SJCRH30 (cell line): ENCODE measurements around the gene MXRA8. TPM values are rescaled to one million over a fixed set of nuclear protein-coding genes. Genes with fewer than 3 reads are reported as not detected.
"Not testable (repeated sequence)": the region's sequence is repeated elsewhere in the genome, so short reads cannot be mapped to it uniquely, and the experiment has no call there.

Experiments
- DNase-seq, 2 experiments: peaks; one replicate each; pipeline ENCODE4 v3.0.0-alpha.2; 2015 to 2020
- H3K27ac ChIP-seq: fragments of 250-450 bp; sonication (Bioruptor Pico); 2 replicates; pipeline ENCODE4 v1.5.1; 2020; ENCODE audit warnings: mild to moderate bottlenecking, moderate library complexity
- H3K27me3 ChIP-seq: fragments of 250-450 bp; sonication (Bioruptor Pico); 2 replicates; pipeline ENCODE4 v1.5.1; 2020; ENCODE audit warnings: mild to moderate bottlenecking, moderate library complexity
- H3K36me3 ChIP-seq: fragments of 250-450 bp; sonication (Bioruptor Pico); 2 replicates; pipeline ENCODE4 v1.5.1; 2020; ENCODE audit warnings: mild to moderate bottlenecking, moderate library complexity
- H3K4me1 ChIP-seq: fragments of 250-450 bp; sonication (Bioruptor Pico); 2 replicates; pipeline ENCODE4 v1.5.1; 2020; ENCODE audit warnings: mild to moderate bottlenecking, moderate library complexity
- H3K4me3 ChIP-seq: fragments of 250-450 bp; sonication (Bioruptor Pico); 2 replicates; pipeline ENCODE4 v1.5.1; 2020; ENCODE audit warnings: mild to moderate bottlenecking, moderate library complexity
- H3K9me3 ChIP-seq: fragments of 250-450 bp; sonication (Bioruptor Pico); replicated peaks from 2 replicates; pipeline ENCODE4 v1.5.1; 2020; ENCODE audit warnings: mild to moderate bottlenecking, moderate library complexity
- total RNA-seq: library from RNA; depleted of rRNA; stranded (reverse); fragments of >200 nt; shearing (Covaris generic); gene quantifications from 2 replicates; pipeline ENCODE4 v1.2.3, GENCODE V29; 2014

MXRA8 gene
- total RNA-seq, 1 experiment from 2014 or later: 13.8 TPM

DNA sequence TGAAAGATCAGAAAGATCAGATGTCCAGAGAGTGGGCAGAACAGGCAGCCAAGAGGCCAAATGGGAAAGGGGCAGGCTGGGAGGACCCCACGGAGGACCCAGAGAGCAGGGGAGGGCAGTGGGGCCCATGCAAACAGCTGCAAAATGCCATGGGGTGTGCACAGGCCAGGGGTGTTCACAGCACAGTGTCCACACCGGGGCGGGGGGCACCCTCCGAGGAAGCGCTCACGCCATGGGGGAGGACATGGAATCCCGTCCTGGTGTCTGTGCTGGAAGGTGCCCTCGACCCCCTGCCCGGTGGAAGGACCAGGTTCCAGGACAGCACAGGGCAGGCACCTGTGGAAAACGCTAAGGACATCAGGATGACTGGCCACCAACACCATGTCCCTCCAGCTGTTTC is 35.4 kb downstream of the MXRA8 start:
- peaks cover 17% of the 10 kb centered on the region for H3K4me1 ChIP-seq
- no peak overlapping the region for H3K27ac ChIP-seq
- no peak for DNase-seq
- H3K36me3 ChIP-seq: peaks cover 12% of the 10 kb centered on the region
- no peak overlapping the region for H3K4me3 ChIP-seq
- H3K27me3 ChIP-seq: no peaks in the 10 kb centered on the region
- no peaks in the 10 kb centered on the region for H3K9me3 ChIP-seq

DNA sequence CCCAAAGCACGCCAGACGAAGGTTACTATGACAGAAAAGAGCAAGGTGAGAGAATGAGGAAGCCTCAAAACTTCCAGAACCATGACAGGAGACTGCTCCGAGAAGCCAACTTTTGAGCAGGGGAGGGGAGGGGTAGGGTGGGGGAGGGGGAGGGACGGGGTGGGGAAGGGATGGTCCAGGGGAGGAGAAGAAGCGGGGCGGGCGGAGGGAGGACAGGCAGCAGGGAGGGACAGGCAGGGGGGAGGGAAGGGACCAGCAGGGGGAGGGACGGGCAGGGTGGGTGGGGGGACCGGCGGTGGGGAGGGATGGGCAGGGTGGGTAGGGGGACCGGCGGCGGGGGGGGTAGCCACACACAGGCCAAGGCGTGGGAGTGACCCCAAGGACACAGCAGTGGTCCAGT is 35.9 kb downstream of the MXRA8 start:
- H3K27me3 ChIP-seq: no peaks in the 10 kb centered on the region
- H3K4me1 ChIP-seq: peaks cover 23% of the 10 kb centered on the region
- no peaks in the 10 kb centered on the region for H3K9me3 ChIP-seq
- peaks cover 17% of the 10 kb centered on the region for H3K36me3 ChIP-seq
- no peak for DNase-seq
- H3K4me3 ChIP-seq: no peak overlapping the region
- H3K27ac ChIP-seq: no peak overlapping the region

DNA sequence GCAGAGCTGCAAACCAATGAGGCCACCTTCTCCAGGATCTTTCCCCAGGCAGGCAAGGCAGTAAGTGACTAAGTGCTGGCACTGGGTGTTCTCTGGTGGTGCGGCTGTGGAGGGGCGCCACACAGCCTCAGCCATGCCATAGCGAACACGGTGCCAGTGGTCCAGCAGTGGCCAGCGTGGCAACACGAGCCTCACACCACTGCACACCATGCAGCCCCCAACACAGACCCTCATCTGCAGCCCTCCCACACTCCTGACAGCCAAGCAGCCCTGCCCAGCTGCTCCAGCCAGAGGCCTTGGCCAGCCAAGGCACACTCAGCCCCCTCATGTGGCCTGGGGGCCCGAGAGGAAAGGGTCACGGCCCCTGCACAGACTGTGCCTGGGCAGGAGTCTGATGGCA is 36.9 kb downstream of the MXRA8 start:
- Histone ChIP-seq H3K36me3 (peaks cover 26% of the 10 kb centered on the region), H3K4me1 (peaks cover 24% of the 10 kb centered on the region), H3K27me3 (no peaks in the 10 kb centered on the region), H3K9me3 (no peaks in the 10 kb centered on the region), H3K4me3 (no peak overlapping the region), H3K27ac (no peak overlapping the region)
- DNase-seq: no peak

DNA sequence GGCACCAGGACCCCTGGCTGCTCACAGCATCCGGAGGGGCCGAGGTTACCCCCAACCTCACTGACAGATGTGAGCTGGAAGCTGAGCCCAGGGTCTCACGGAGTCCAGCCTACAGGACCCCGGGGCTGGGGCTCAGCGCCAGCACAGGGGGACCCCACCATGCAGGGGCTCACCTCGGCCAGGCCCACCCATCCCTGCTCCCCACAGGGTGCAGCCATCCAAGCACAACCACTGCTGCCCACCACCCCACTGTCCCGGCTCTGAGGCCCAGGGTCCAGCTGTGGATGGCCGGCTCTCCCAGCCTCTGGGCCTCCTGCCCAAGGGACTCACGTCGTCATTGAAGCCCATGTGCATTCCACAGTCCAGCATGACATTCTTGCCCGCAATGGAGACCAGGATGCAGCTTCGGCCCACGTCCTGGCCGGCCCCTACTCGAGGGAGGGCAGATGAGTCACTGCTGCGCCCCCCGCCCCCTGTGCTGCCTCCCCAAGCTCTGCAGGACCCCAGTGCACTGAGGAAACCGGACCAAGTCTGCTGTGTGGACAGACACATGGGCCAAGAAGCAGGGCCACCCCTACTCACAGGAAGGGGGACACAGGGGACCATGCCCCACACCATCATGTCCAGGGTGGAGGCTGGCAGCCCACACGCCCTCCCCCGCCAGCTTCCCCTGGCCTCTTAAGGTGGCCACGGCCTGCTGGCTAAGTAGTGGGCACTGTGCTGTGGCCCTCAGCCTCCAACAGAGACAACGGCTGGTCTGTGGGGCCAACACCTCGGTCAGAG is 37.5 kb downstream of the MXRA8 start:
- no peak overlapping the region for H3K4me3 ChIP-seq
- H3K4me1 ChIP-seq: peaks cover 24% of the 10 kb centered on the region
- no peak overlapping the region for H3K27ac ChIP-seq
- no peaks in the 10 kb centered on the region for H3K9me3 ChIP-seq
- no peak for DNase-seq
- no peaks in the 10 kb centered on the region for H3K27me3 ChIP-seq
- peaks cover 32% of the 10 kb centered on the region for H3K36me3 ChIP-seq

DNA sequence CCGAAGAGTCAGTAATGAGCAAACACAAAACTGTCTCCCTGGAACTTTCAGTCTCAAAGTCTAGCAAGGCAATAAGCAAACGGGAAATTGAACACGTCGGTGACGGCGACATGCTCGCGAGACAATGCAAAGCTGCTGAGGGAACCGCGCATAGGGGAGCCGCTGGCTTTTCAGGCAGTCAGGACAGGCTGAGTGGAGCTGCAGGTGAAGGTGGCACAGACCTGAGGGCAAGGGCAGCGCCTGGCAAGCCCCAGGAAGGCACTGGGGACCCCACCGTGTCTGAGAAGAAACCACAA is 38.8 kb downstream of the MXRA8 start:
- peaks cover 41% of the 10 kb centered on the region for H3K36me3 ChIP-seq
- H3K27ac ChIP-seq: no peak overlapping the region
- H3K4me1 ChIP-seq: peaks cover 18% of the 10 kb centered on the region
- H3K9me3 ChIP-seq: no peaks in the 10 kb centered on the region
- no peak for DNase-seq
- H3K27me3 ChIP-seq: no peaks in the 10 kb centered on the region
- no peak overlapping the region for H3K4me3 ChIP-seq

DNA sequence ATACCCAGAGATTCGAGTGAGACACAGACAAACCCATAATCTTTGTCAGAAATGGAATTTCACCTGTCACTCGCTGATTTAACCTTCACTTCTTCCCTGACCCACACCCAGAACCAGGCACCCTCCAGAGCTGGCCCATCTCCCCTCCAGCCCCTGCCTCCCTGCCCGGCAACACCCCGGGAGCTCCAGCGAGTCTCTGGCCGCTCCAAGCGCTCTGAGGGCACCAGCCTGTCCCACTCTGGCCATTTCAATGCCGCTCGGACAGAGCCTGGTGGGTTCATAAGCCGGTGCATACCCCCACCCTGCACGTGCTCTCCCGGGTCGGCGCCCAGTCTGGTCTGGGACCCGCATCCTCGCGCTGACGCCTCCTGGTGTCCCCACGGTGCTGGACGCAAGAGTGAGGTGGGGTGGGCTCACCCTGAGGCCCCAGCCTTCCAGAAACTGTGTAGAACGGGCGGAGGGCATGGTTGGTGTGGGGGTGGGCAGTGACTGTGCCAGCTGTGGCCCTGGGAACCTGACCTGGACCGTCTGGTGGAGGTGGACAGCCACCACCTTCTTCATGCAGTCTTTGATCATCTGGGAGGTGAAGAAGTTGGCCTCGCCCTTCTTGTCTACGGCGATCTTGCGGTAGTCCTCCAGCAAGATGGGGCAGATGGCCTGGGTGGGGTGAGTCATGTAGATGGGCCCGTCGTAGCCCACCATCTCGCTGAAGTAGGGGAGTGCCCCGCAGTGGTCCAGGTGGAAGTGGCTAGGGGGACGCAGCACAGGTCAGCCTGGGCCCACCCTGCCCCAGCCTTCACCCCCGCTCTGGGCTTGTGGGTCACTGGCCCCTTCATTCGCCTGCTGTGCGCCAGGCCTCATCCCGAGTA is 39.3 kb downstream of the MXRA8 start:
- no peak overlapping the region for H3K4me3 ChIP-seq
- H3K27me3 ChIP-seq: no peaks in the 10 kb centered on the region
- peaks cover 18% of the 10 kb centered on the region for H3K4me1 ChIP-seq
- no peak for DNase-seq
- H3K27ac ChIP-seq: no peak overlapping the region
- H3K9me3 ChIP-seq: no peaks in the 10 kb centered on the region
- peaks cover 47% of the 10 kb centered on the region for H3K36me3 ChIP-seq

DNA sequence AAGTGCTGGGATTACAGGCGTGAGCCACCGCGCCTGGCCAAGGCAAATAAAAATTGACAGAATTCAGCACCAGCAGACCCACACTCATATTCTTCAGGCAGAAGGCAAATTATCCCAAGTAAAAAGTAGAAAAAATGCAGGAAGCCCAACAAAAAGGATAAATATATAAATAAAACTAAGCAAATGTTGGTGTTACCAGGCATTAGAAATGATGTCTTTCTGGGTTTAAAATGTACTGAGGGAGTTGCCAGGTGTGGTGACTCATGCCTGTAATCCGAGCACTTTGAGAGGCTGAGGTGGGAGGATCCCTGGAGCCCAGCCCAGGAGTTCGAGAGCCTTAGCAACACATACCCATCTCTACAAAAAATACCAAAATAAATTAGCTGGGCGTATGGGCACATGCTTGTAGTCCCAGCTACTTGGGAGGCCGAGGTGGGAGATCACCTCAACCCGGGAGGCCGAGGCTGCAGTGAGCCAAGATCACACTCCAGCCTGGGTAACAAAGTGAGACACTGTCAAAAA is 40.2 kb downstream of the MXRA8 start:
- DNase-seq: peak; percentile 71 to 79
- no peaks in the 10 kb centered on the region for H3K27me3 ChIP-seq
- no peak overlapping the region for H3K27ac ChIP-seq
- H3K9me3 ChIP-seq: no peaks in the 10 kb centered on the region
- H3K4me1 ChIP-seq: peaks cover 18% of the 10 kb centered on the region
- peaks cover 55% of the 10 kb centered on the region for H3K36me3 ChIP-seq
- no peak overlapping the region for H3K4me3 ChIP-seq

DNA sequence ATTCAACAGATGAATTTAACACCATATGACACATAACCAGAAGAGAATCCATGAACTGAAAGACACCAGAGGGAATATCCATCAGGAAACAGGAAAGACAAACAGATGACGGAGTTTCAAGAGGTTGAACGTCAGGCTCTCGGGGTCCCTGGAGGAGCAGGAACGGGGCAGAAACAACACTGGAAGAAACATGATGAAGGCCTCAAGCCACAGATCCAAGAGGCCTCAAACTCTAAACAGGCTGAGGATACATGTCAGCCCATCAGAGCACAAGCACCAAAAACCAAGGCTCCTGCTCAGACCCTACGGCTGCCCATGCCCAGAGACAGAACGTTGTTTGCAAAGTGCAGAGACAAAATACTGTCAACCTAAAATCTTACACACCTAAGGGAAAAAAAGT is 40.9 kb downstream of the MXRA8 start:
- Histone ChIP-seq H3K4me3 (no peak overlapping the region), H3K27me3 (no peaks in the 10 kb centered on the region), H3K36me3 (peaks cover 63% of the 10 kb centered on the region), H3K27ac (no peak overlapping the region), H3K4me1 (peaks cover 18% of the 10 kb centered on the region), H3K9me3 (no peaks in the 10 kb centered on the region)
- no peak for DNase-seq

DNA sequence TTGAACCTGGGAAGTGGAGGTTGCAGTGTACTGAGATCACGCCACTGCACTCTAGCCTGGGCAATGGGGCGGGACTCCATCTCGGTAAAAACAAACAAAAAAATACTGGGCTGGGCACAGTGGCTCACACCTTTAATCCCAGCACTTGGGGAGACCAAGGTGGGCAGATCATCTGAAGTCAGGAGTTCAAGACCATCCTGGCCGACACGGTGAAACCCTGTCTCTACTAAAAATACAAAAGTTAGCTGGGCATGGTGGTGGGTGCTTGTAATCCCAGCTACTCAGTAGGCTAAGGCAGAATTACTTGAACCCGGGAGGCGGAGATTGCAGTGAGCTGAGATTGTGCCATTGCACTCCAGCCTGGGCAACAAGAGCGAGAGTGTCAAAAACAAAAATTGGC is 42.2 kb downstream of the MXRA8 start:
- H3K9me3 ChIP-seq, H3K27ac ChIP-seq, DNase-seq, H3K4me3 ChIP-seq, H3K27me3 ChIP-seq: not testable (repeated sequence)
- H3K36me3 ChIP-seq: peaks cover 72% of the 10 kb centered on the region
- H3K4me1 ChIP-seq: peaks cover 18% of the 10 kb centered on the region

DNA sequence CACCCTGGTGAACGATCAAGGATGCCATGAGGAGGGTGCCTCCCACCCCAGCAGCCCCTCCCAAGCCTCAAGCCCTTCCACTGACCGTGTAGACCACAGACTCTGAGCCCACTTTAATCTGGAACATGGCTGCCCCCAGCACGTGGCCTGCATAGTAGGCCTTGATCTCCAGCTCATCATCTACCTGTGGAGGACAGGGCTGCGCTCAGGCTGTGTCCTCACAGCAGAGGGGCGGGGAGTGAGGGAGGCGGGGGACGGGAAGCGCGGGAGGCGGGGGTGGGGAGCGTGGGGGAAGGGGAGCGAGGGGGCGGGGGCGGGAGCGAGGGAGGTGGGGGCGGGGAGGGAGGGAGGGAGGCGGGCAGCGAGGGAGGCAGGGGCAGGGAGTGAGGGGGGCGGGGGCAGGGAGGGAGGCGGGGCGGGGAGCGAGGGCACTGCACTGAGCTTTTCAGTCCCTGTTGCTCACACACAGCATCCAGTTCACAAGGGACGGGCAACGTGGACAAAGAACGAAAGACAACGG is 42.9 kb downstream of the MXRA8 start:
- Histone ChIP-seq H3K4me1 (peaks cover 18% of the 10 kb centered on the region), H3K27me3 (no peaks in the 10 kb centered on the region), H3K36me3 (peaks cover 73% of the 10 kb centered on the region), H3K4me3 (no peak overlapping the region), H3K9me3 (no peaks in the 10 kb centered on the region), H3K27ac (no peak overlapping the region)
- no peak for DNase-seq

DNA sequence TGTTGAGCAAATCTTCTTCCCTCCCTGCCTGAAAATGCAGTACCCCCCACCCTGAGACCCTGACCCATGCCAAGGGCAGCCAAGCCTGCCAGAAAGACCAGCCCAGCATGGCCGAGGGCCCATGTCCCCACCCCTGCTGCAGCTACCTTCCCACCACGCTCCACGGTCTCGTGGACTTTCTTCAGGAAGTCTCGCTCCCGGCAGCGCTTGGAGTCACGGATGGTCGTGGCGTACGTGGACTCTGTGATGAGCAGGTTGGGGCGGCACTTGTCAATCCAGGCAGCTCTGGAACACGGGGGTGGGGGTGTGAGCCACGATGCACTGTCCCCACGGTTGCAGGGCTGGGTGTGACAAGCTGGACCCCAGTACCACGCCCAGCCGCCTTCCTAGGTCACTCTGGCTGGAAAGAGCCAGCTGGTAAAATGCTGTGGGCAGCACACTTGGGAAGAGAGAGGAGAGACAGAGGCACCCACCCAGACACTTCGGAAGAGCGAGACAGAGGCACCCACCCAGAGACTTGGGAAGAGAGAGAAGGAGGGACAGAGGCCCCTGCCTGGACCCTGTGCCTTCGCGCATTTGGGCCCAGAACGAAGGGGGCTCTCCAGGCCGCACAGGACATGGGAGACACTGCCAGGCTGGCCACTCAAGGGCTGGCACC is 43.5 kb downstream of the MXRA8 start:
- H3K27ac ChIP-seq: no peak overlapping the region
- H3K9me3 ChIP-seq: no peaks in the 10 kb centered on the region
- peaks cover 80% of the 10 kb centered on the region for H3K36me3 ChIP-seq
- H3K4me1 ChIP-seq: peaks cover 18% of the 10 kb centered on the region
- no peak overlapping the region for H3K4me3 ChIP-seq
- no peak for DNase-seq
- H3K27me3 ChIP-seq: no peaks in the 10 kb centered on the region

DNA sequence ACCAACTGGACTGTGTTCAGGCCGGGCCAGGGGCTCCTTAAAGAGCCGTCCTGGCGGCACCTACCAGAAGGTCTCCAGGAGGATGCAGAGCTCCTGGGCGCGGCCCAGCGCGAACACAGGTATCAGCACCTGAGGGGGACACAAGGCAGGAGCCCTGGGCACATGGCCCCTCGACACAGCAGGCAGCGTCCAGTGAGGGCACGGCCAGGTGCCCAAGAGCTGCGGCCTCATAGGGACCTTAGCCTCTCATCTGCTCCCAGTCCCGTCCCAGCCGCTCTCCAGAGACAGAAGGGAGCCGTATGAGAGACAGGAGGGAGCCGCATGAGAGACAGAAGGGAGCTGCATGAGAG is 44.1 kb downstream of the MXRA8 start:
- H3K9me3 ChIP-seq: no peaks in the 10 kb centered on the region
- H3K27ac ChIP-seq: no peak overlapping the region
- H3K4me3 ChIP-seq: no peak overlapping the region
- peaks cover 84% of the 10 kb centered on the region for H3K36me3 ChIP-seq
- no peak for DNase-seq
- no peaks in the 10 kb centered on the region for H3K27me3 ChIP-seq
- peaks cover 18% of the 10 kb centered on the region for H3K4me1 ChIP-seq

DNA sequence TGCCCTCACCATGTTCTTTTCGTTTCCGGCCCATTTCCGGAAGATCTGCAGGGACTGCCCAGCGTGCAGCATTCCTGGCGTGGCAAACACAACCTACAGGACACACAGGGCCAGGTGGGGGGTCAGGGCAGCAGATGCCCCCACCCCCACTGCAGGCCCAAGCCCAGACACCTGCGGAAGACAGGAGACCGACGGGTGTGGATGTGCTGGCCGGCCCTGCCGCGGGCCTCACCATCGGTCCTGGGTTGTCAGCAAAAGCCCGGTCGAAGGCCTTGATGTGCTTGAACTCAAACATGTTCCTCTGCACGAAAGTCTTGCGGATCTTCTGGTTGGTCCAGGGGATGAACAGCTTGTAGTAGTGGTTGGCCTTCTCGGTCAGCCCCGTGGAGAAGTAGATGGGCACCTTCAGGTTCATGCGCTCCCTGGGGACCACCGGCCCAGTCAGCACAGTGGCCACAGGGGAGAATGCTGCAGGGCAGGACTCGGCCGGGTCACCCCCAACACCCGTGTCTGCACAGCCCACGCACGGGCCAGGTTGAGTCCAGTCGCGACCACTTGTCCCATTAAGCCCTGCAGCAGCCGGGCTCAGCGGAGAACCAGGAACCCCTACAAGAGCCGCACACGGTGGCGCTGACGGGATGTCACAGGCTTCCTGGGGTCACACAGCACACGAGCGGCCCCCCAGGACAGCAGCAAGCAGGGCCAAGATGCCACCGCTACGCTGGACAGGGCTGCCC is 44.7 kb downstream of the MXRA8 start:
- Histone ChIP-seq H3K27me3 (no peaks in the 10 kb centered on the region), H3K4me3 (no peak overlapping the region), H3K9me3 (no peaks in the 10 kb centered on the region), H3K36me3 (peaks cover 78% of the 10 kb centered on the region), H3K27ac (no peak overlapping the region), H3K4me1 (peaks cover 14% of the 10 kb centered on the region)
- no peak for DNase-seq

DNA sequence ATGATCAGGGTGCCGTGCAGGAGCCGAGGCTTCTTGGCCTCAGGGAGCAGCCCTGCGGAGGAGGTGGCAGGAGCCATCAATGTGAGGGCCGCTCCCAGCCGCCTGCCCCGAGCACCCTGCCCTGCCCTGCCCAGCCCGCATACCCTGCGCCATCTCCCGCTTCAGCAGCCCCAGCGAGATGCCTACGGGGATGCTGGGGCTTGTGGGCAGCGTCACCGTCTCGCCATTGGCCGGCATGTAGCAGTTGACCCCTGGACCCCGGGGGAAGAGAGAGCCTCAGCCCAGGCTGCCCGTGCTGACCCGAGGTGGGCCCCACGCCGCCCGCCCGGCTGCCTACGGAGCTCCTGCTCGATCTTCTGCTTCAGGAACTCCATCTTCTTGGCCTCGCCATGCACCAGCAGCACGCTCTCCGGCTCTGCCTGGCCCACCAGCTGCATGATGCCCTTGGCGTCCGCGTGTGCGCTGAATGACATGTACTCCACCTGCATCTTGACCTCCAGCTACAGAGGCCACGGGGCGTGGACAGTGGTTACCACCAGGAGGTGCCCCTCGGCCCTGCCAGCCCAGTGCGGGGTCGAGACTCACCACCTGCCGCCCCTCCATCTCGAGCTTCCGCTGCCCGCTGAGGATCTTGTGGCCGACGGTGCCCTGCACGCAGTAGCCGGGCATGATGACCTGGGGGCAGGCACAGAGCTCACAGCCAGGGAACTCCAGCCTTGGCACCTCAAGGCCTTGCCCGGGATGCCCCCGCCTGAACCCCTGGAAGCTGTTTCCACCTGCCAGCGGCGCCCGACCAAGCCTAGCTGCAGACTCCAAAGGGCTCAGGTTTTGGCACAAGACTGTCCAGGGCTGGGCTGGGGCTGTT is 45.7 kb downstream of the MXRA8 start:
- Histone ChIP-seq H3K9me3 (no peaks in the 10 kb centered on the region), H3K27ac (no peak overlapping the region), H3K4me3 (no peak overlapping the region), H3K36me3 (peaks cover 70% of the 10 kb centered on the region), H3K27me3 (no peaks in the 10 kb centered on the region), H3K4me1 (peaks cover 4% of the 10 kb centered on the region)
- DNase-seq: no peak
